Measurements from ENCODE around the gene CMTM1. TPM values are rescaled to one million over a fixed set of nuclear protein-coding genes. Genes with fewer than 3 reads are reported as not detected.
A peak's percentile ranks its signal among the peaks of the same experiment; 100 is the strongest.
"Not testable (repeated sequence)": the region's sequence is repeated elsewhere in the genome, so short reads cannot be mapped to it uniquely, and the experiment has no call there.

The CMTM1 gene
- polyA plus RNA-seq, 3 donors: 6.8 to 9.3 (median 8.2) TPM

DNA sequence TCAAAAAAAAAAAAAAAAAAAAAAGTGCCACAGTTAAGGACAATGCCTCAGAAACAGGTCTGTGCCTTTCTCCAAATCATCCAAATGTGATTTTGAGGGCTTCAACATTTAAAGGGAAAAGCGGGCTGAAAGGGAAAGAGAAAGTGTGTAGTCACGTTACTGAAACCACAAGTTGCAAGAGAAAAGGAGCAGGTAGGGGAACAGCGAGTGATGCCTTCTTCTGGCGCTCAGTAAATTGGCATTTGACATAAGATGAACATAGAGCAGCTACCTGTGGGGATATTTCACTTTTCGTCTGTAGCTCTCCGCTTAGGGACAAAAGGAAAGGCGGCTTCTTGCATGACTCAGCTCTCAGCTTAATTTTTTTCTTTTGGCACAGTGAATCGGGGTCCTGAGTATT, 24.1 kb downstream of the CMTM1 start:
- no peak for DNase-seq

DNA sequence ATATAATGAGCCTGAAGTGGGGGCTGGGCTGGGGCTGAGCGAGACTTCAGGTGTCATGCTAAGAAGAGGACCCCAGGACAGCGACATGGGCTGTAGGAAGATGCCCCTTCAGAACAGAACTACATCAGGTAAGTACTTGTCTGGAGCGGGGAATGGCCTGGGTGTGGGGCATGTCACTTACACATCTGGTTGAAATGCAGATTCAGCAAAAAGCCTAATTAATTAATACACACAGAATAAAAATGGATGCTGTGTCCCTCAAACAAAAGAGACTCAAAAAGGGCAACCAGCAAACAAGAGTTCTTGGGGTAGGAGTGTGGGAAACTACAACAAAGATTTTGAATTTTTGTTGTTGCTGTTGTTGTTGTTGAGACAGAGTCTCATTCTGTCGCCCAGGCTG, 24.8 kb downstream of the CMTM1 start:
- DNase-seq: no peak

DNA sequence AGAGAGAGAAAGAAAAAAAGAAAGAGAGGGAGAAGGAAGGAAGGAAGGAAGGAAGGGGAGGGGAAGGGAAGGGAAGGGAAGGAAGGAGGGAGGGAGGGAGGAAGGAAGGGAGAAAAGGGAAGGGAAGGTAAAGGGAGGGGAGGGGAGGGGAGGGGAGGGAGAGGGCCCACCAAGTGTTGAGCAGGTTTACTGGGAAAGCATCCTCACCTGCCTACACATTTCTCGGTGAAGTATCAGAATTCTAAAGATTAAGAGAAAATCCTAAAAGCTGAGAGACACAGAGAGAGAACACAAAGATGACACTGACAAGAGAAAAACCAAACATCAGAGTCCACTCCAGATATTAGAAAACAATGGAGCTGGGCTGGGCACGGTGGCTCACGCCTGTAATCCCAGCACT, 26.0 kb downstream of the CMTM1 start:
- no peak for DNase-seq

DNA sequence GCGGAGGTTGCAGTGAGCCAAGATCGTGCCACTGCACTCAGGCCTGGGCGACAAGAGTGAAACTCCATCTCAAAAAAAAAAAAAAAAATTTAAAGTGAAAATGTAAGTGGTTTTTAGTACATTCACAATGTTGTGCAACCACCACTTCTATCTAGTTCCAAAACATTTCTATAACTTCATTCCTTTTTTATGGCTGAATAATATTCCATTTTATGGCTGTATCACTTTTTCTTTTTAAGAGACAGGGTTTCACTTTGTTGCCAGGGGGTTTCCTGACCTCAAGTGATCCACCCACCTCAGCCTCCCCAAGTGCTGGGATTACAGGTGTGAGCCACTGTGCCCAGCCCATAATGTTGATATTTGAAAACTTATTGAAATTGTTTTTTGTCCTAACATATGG, 26.6 kb downstream of the CMTM1 start:
- DNase-seq: no peak

DNA sequence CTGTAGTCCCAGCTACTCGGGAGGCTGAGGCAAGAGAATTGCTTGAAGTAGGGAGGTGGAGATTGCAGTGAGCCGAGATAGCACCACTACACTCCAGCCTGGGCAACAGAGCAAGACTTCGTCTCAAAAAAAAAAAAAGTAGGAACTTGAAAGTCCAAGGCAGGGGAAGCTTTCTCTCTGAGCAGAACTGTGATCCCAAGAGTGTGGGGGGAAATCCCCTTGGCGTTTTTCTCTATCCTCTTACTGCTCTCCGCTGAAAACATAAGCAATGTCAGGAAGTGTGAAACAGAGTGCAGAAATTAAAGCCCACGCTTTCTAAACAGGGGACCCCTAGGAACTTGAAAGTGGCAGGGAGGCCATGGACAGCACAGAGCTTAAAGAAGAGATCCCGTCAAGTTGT, 28.5 kb downstream of the CMTM1 start:
- no peak for DNase-seq

DNA sequence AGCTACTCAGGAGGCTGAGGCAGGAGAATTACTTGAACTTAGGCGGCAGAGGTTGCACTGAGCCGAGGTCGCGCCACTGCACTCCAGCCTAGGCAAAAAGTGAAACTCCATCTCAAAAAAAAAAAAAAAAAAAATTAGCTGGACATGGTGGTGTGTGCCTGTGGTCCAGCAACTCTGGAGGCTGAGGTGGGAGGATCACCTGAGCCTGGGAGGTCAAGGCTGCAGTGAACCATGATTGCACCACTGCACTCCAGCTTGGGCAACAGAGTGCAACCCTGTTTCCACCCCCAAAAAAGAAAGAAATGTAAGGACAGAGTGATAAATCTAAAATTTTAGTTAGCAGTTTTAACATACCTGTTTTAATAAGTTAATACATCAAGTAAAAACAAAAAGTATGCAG, 30.3 kb downstream of the CMTM1 start:
- not testable (repeated sequence) for DNase-seq

DNA sequence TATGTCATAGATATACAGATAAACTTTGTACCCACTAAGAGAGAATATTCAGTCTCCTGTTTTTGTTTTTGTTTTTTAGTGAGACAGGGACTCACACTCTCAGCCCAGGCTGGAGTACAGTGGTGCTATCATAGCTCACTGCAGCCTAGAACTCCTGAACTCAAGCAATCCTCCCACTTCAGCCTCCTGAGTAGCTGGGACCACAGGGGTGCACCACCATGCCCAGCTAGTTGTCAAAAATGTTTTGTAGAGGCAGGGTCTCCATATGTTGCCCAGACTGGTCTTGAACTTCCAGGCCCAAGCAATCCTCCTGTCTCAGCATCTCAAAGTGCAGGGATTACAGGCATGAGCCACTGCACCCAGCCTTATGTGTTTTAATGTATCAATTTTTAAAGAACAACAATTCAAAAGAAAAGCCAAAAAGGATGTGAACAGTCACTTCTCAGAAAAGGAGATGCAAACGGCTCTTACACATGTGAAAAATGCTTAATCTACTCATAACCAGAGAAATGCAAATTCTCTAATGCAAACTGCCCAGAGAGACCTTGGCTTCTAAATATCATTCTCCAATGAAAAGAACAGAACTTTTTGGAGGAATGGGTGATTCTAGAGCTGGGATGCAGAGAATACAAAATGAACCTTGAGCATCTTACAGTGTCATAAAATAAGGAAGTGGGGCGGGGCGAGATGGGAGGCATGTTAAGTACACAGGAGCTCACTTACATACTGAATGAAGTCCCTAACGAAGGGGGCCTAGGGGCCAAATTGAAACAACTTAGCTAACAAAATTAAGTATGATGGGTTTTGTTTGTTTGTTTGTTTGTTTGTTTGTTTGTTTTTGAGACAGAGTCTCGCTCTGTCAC, 31.0 kb downstream of the CMTM1 start:
- DNase-seq: no peak

DNA sequence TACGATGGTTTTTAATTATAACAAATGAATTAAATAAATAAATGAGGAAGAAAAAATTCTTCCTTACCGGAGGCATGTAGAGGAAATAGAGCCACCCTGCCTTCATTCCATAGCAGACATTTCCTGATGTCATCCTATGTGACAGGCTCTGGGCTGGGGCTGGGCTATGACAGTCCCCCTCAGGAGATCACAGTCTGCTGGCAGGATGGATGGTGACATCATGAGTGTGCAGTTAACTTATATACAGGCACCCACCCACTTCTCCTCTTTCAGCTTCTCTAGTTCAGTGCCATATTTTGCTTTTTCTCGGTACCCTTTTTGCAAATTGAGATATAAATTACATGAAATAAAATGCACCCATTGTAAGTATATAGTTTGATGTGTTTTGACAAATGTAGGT, 31.9 kb downstream of the CMTM1 start:
- DNase-seq: no peak

DNA sequence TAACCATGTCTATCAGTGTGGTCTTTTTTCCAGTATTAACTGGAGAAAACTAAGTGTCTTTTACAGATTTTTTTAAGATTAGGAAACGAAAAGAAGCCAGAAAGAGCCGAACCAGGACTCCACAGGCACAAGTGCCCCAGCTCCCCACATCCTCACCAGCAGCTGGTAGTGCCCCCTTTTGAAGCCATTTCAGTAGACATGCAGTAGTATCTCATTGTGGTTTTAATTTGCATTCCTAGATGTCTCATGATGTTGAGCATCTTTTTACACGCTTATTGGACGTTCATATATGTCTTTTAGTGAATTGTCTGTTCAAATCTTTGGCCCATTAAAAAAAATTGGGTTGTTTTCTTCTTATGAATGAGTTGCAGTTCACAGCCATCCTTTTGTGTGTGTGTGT, 33.5 kb downstream of the CMTM1 start:
- DNase-seq: no peak

DNA sequence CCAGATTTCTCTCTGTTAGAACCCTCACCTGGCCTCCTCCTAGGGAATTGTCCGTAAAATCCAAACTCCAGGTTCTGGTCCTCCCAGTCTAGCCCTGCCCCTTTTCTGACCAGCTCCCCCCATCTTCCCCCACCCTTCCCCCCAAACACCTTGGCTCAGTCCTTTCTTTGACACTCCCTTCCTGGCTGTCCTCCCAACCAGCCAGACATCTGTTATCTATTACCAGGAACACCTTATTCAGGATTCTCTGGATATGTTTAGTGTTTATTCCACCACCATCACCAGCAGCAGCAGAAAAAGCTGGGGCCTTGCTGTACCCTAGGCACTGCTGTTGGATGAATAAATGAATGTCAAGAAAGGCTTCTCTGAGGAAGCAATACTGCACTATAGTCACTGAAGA, 34.2 kb downstream of the CMTM1 start:
- DNase-seq: no peak

DNA sequence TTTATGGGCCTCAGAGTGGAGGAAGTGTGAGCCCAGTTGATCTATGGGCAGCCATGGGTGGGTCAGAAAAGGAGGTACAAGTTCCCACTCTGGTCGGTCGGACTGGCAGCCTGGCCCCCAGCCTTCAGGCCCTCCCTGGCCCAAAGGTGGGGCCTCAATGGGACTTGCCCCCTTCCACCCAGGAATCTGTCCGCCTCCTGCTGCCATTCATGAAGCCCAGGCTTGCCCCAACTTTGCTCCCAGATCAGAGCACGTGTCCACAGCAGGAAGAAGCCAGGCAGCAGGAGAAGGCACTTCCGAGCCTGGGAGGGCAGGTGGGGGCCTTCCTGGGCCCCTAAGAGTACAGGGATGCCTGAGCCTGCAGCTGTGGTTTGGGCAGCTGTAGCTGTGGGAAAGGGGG, 35.2 kb downstream of the CMTM1 start:
- DNase-seq: no peak

DNA sequence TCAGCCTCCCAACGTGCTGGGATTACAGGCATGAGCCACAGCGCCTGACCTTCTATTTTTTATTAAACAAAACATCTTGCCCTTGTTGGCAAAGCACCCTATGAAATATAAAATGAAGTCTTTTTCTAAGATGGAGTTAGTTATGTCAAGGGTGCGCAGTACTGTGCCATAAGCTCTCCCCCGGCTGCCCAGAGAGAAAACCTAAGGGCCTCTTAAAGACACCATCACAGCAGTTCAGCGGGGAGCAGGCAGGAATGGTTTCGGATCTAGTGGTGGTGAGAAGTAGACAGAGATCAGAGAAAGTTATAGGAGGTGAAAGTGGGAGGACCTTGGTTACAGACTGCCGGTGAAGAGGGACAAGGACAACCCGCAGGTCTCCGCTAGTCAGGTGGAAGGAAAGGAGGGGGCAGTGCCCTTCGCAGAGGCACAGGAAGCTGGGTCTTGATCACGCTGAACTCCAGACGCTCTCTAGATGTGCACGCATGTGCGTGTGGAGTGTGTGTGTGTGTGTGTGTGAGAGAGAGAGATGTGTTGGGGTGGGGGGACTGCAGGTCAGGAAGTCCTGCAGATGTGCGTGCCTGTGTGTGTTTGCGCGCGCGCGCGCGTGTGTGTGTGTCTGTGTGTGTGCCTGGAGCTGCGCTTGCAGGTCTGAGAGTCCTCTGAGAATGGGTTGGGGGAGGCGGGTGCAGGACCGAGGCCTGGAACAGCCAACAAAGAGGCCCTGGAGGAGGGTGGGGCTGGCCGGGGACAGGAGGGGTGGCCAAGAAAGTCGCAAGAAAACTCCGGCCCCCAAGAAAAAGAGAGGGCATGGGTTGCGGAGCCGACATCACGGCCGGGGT, 37.5 kb downstream of the CMTM1 start:
- DNase-seq: peak; percentile 79

DNA sequence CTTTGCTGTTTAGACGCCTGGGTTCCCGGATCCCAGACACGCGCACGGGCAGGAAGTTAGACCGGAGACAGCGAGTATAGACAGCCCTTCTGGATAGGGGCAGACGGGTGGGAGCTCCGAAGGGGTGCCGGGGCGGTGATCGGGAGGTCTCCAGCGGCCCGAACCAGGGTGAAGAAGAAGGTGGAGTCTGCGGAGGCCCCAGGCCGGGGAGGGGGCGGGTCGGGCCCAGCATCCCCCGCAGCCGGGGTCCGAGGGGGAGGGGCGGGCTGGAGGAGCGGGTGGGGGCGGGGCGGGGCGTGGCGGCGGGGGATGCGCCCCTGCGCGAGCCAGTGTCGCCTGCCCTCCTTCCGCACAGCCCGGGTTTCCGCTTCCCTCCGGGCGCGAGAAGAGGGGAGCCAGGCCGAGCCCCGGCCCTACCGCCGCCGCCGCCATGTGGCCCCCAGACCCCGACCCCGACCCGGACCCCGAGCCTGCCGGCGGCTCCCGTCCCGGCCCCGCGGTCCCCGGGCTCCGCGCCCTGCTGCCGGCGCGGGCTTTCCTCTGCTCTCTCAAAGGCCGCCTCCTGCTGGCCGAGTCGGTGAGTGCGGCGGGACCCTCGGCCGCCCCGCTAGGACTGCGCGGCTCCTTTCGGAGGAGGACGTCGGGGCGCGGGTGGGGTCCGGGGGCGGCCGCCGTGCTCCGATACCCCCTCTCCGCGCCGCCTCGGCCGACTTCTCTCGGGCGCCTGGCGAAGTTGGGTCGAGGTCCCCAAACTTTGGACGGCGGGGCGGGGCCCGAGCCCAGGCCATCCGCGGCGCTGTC, 38.3 kb downstream of the CMTM1 start, which contains the start of gene CMTM3:
TSS of gene CMTM3 (plus strand) at position 329 of the 801 bp plus-strand sequence. CDS start at position 431, 102 bp downstream.
- DNase-seq: peak; percentile 72

DNA sequence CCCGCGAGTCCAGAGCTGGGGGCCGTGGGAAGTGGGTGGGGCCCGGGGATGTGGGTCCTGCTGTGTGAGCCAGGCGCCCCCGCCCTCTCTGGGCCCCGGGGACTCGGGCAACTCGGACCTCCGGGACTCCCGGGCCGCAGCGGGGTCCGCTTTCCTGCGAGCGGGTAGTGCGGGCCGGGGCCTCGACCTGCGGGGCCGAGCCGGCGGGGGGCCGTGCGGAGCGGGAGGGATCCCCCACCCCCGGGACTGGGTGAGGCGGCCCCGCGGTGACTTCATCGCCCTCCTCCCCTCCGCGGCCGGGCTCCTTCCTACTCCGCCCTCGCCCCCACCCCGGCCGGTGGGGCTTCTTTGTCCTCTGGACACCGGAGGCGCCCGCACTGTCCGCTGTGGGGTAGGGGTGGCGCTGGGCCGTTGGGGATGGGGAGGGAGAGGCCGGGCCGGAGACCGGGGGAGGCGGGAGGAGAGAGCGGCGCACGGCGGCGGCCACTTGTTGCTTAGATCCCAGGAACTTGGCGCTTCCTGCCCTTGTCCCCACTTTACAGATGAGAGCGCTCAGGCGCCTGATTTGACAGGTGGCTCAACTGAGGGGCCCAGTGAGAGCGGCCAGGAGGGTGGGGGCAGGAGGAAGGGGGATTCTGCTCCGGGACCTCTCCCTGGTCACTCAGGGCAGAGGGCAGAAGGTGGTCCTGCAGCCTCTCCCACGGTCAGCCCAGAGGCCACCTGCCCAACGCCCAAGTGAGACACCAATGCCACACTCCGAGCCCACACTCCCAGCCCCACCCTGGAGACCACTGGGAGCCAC, 39.1 kb downstream of the CMTM1 start:
- DNase-seq: peak; percentile 47

DNA sequence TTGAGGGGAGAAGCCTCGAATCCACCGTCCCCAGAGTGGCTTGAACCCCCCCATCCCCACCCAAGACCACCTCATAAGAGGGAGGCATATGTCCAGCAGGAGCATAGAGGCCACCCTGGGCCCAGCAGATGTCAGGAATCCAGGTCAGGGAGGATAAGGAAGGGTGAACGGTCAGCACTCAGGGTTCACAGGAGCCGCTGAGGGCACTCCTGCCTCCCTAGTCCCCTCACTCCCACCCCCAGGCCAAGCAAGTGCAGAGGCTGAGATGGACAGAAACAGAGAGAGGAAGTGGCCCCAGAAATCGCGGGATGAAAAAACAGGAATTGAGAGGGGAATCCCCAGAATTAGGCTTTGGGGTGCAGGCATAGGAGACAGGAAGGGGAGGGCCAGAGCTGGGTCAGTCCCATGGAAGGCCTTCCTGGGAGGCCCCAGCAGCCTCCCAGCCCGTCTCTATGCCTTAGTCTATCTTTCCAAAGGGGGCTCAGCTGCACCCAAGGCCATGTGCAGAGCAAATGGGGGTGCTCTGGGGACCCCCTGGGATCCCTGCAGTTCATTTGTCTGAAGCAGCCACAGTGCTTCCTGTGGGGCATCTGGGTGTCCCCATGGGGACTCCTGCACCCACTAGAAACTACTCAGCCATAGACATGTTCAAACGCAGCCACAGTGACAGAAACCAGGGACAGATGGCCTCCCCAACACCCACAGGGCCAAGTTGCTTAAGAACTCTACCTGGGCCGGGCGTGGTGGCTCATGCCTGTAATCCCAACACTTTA, 39.9 kb downstream of the CMTM1 start:
- no peak for DNase-seq

DNA sequence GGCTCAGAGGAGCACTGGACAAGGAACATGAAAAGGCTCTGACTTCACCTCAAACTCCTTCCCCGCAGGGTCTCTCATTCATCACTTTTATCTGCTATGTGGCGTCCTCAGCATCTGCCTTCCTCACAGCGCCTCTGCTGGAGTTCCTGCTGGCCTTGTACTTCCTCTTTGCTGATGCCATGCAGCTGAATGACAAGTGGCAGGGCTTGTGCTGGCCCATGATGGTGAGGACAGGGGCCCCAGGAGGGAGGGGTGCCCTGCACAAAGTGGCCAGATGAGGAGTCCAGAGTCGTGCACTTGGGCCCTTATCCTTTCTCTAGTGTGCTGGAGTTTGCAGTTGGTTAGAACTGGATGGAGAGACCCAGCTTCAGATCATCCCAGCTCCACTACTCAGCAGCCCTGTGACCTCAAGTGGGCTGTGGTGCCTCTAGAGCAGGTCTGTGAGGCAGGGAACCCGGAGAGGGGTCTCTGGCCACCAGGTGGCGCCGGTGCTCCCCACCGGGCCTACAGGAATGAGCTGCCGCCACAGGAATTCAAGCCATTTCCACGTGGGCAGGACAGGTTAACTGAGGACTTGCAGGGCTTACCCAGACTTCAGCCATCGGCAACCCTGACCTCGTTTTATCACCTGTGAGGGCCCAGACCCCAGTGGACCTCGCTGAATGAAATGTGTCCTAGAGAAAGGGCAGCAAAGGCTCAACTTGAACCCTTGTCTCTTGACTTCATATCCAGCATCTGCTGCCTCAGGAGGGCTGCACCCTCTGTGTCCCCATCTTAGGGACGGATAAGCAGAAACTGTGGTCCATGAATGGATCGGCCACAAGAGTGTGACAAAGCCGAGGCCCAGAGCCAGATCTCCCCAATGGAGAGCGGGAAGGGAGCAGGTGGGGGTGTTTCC, 42.3 kb downstream of the CMTM1 start:
- peak; percentile 85 for DNase-seq

DNA sequence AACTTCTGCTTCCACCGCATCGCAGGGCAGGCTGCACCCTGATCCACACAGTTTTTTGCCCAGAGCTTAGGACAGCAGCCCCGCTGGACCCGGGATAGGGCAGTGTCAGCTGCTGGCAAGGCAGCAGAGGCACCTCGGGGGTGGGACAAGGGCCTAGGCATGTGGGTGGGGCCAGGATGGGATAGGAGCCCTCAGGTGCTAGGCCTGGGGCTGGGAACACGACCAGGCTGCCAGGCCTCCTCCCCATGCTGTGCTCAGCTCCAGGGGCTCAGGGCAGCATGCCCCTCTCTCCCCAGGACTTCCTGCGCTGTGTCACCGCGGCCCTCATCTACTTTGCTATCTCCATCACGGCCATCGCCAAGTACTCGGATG, 42.9 kb downstream of the CMTM1 start:
- DNase-seq: no peak

DNA sequence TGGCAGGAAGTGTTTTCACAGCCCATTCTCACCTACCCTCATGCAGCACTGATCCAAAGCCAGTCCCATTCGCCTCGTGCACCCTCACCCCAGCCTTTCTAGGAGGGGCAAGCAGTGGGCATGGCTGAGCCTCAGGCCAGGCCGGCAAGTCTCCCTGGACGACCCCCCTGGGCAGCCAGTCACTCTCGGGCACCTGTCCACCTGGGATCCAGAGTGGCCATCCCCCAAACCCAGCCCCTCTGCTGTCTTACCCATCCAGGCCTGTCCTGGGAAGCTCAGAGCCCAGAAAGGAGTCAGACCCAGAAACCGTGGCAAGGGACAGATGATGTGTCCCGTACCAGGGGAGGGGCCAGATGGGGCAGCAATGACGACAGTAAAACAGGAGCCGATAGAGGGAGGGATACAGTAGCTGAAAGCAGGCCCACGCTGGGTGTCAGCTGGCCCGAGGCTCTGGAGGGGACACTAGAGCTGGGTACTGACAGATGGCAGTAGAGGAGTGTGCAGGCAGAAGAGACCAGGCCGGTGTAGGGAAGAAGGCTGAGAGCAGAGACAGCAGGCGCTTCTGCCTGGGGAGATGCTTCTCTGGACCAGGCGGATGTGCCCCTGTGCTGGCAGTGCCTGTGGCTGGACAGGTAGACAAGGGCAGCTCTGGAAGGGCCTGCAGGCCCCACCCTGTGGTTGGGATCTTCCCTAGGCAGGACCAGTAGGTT, 44.0 kb downstream of the CMTM1 start:
- no peak for DNase-seq

DNA sequence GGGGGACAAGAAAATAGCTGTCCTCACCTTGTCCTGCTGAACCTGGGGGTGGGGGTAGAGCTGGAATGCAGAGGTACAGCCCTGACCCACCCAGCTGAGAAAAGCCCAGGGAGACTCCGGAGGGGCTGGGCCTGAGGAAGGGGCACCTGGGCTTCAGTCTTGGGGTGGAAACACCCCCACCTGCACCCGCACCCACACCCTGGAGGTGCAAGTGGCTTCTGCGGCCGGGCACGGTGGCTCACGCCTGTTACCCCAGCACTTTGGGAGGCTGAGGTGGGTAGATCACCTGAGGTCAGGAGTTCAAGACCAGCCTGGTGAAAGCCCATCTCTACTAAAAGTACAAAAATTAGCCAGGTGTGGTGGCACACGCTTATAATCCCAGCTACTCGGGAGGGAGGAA, 45.7 kb downstream of the CMTM1 start:
- DNase-seq: not testable (repeated sequence)
